C4-2B (cell line): Measurements from ENCODE around the gene PPIB.
A peak's percentile ranks its signal among the peaks of the same experiment; 100 is the strongest.

ENCODE experiments used
- H3K27ac ChIP-seq: fragments of 450-650 bp; 2 replicates; pipeline ENCODE4 v1.5.1; 2017
- CTCF ChIP-seq: fragments of 450-650 bp; conservative IDR thresholded peaks from 2 replicates; pipeline ENCODE4 v1.5.1; 2017; ENCODE audit warnings: mild to moderate bottlenecking
- ZFX ChIP-seq: fragments of 450-650 bp; IDR thresholded peaks from 2 replicates; pipeline ENCODE4 v1.6.1; 2017

PPIB gene

DNA sequence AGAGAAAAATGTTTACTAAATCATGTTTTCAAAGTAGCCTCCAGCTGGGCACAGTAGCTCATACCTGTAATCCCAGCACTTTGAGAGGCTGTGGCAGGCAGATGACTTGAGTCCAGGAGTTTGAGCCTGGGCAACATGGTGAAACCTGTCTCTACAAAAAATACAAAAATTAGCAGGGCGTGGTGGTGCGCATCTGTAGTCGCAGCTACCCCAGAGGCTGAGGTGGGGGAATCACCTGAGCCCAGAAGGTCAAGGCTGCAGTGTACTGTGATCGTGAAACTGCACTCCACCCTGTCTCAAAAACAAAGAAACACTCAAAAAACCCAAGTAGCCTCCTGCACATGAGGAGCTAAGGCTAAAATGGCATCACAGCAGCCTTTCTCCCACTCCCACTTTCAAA lies 1.6 kb upstream of the PPIB start:
- TF ChIP-seq ZFX (no peak), CTCF (no peak)
- H3K27ac ChIP-seq: no peak overlapping the region

DNA sequence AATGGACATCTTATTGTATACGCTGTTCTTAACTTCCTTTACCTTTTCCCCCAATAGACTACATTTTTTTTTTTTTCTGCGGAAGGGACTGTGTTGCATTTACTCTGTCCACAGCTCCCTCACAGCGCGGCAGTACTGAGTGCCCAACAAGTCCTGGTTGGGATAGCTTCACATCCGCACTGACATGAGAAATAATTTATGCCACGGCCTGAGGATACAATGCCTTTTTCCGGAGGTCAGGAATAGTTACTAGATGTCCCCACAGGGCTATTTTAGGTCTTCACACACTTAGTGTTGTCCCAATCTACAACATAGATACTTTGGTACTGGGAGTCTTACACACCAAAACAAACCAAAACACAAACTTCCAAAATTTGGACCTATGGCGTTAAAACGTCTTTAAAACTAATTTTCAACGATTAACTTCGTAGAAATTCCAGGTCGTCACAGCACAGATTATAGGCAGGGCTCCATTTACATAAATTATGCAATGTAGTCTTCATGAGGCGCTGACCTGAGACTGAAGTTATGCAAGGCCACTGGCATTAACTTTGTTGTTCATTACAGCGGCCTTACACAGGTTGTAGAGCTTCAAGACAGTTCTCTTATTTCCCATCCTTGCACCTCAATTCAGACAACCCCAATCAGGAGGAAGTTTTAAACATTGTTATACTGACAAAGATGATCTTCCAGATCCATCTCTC lies 989 bp upstream of the PPIB start:
- no peak for TF ChIP-seq CTCF
- no peak for TF ChIP-seq ZFX
- H3K27ac ChIP-seq: peak overlapping the region; percentile 88

DNA sequence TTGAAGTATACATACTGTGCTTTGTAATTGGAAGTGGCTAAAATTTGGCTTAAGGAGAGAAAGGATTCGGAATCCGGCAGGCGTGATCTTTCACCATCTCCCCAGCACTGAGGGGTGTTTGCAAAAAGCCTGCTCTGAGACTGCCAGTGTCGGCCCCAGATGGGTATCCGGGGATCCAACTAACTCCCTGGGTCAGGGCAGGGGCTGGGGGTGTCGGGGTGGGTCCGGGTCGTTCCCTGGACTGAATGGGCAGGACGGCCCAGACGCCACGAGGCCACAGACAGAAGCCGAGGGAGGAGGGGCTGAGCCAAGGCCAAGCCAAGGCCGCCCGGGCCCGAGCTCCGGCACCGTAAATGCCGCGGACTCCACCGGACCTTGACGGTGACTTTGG lies 349 bp downstream of the PPIB start:
- no peak for TF ChIP-seq CTCF
- TF ChIP-seq ZFX: peak; percentile 85; the same call in 1 of the 2 replicates
- H3K27ac ChIP-seq: peak overlapping the region; percentile 88

DNA sequence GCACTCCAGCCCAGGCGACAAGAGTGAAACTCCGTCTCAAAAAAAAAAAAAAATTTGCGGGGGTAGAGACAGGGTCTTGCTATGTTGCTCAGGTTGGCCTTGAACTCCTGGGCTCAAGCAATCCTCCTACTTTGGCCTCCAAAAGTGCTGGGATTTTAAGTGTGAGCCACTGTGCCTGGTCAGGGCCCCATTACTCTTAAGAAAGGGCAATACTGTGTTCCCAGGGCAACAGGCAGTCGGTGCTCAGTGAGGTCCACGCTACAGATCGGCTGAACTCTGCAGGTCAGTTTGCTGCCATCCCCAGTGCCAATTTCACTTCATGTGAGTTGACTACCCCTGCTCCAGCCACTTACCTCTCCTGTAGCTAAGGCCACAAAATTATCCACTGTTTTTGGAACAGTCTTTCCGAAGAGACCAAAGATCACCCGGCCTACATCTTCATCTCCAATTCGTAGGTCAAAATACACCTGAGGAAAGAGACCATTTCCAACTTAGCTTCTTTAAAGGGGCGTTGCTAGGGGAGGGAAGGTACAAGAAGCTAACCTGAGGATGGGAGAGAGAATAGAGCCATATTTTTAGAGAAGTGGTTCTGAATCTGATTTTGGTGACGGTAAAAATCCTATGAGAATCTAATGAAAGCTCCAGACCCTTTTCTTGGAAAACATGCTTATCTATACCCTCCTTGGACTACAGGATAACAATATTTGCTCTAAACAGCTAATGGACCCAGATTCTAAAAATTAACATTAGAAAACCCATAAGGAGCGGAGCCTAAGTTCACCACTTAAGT lies 939 bp downstream of the PPIB start:
- no peak for TF ChIP-seq CTCF
- no peak for TF ChIP-seq ZFX
- H3K27ac ChIP-seq: peak overlapping the region; percentile 88

DNA sequence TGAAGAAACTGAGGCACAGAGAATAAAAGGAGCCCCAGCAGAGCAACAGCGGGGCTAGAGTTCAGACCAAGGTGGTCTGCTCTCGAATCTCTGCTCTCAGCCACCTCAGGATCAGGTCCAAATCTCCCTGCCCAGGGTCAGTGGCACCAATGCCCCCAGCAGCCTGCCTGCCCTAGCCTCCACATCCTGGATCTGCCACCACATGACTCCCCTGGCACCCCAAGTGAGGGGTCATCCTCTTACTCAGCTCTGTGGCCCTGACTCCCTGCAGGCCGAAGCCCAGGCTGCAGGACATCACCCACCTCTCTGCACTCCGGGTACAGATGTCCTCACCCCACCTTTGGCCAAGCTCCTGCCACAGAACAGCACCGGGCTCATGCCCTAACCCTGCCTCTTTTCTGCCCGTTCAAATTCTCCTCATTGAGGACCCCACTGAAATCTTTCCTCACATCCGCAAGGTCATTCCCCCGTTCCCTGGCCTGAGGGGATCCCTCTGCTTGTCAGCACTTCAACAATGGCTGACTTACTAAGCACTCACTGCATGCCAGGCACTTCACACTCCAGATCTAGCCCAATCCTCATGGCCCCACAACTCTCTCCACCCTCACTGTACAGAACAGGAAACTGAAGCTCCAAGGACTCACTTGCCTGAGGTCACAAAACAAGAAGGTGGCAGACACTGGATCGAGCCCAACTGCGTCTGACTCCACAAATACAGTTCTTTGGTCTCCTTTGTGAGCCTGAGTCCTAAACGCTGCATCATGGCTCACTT lies 4.3 kb downstream of the PPIB start:
- TF ChIP-seq ZFX: no peak
- no peak for TF ChIP-seq CTCF
- no peak overlapping the region for H3K27ac ChIP-seq

DNA sequence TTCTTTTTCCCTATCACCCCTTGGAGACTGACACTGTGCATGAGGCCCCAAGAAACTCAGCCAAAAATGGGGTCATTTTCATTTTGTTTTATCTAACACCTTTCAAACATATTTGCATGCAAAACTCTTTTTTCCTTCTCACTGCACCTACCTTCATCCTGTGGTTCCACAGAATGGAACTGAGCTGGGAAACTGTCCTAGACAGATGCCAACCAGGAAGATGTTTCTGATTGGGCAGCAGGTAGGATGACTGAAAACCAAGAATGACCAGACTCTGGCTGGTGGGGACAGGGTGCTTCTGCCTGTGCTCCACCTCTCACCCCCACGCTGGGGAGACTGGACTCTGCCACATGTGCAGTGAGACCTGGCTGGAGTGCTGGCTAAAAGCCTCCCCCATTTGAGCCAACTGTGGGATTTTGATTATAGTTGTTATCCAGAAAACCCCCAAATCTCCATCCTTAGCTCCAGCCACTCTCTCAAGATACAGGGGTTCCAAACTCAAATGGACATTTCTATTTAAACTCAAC lies 5.2 kb downstream of the PPIB start:
- TF ChIP-seq ZFX (no peak), CTCF (no peak)
- no peak overlapping the region for H3K27ac ChIP-seq
